Fibroblast of mammary gland (primary cell): Measurements from ENCODE around the gene PTGS1.

Experiments used
- DNase-seq: peaks from one replicate; pipeline ENCODE4 v3.0.0-alpha.2; 2010; ENCODE audit warnings: low read depth
- H3K4me3 ChIP-seq: 2 replicates; pipeline ENCODE4 v1.5.1; 2011; ENCODE audit warnings: low read depth, mild to moderate bottlenecking, low read length, moderate library complexity; ENCODE audit not compliant: control insufficient read depth
- CTCF ChIP-seq: conservative IDR thresholded peaks from 2 replicates; pipeline ENCODE4 v1.5.1; 2011; ENCODE audit warnings: low read depth, low read length, inconsistent platforms; ENCODE audit not compliant: control insufficient read depth, insufficient read depth

Gene PTGS1

GRCh38 chr9:122336866-122337555 is 33.8 kb upstream of the PTGS1 start:
- no peak for DNase-seq
- no peak overlapping the region for H3K4me3 ChIP-seq
- TF ChIP-seq CTCF: no peak

- no peak overlapping the region for H3K4me3 ChIP-seq
- no peak for TF ChIP-seq CTCF
- no peak for DNase-seq
Observed at GRCh38 chr9:122337556-122337929, 33.3 kb upstream of the PTGS1 start.

GRCh38 chr9:122338536-122338935 is 32.3 kb upstream of the PTGS1 start:
- no peak overlapping the region for H3K4me3 ChIP-seq
- DNase-seq: no peak
- TF ChIP-seq CTCF: no peak

- no peak overlapping the region for H3K4me3 ChIP-seq
- DNase-seq: no peak
- no peak for TF ChIP-seq CTCF
Observed at GRCh38 chr9:122338994-122339393, 31.8 kb upstream of the PTGS1 start.

GRCh38 chr9:122339579-122339978 is 31.2 kb upstream of the PTGS1 start:
- no peak overlapping the region for H3K4me3 ChIP-seq
- DNase-seq: no peak
- no peak for TF ChIP-seq CTCF

- no peak for DNase-seq
- H3K4me3 ChIP-seq: no peak overlapping the region
- no peak for TF ChIP-seq CTCF
Observed at GRCh38 chr9:122340161-122340560, 30.7 kb upstream of the PTGS1 start.
